Panc1 (cell line): ENCODE data around the gene SYNPR.

Experiments
- POLR2AphosphoS5 ChIP-seq: IDR thresholded peaks from 2 replicates; pipeline ENCODE4 v1.6.1; 2012; ENCODE audit warnings: mild to moderate bottlenecking, low read depth, low read length, moderate library complexity
- REST ChIP-seq, 2 experiments: IDR thresholded peaks; 2 replicates each; pipeline ENCODE4 v1.6.1; 2011 to 2012; ENCODE audit warnings: low read depth in 2 of 2, control low read depth in 1 of 2, low read length in 1 of 2, mild to moderate bottlenecking in 1 of 2, moderate library complexity in 1 of 2; ENCODE audit not compliant: insufficient read depth in 1 of 2
- SIN3A ChIP-seq: IDR thresholded peaks from 2 replicates; pipeline ENCODE4 v1.6.1; 2012; ENCODE audit warnings: low read depth, mild to moderate bottlenecking, low read length, moderate library complexity, borderline replicate concordance; ENCODE audit not compliant: insufficient read depth
- TF ChIP-seq, protein P1 (sequence below): fragments of 450-650 bp; IDR thresholded peaks from 2 replicates; pipeline ENCODE4 v1.5.1; 2017; ENCODE audit warnings: mild to moderate bottlenecking

GRCh38 chr3:63251499-63251898 is 26.6 kb upstream of the SYNPR start:
- TF ChIP-seq POLR2AphosphoS5 (no peak), REST (IDR thresholded peaks at IDR 0.05; ENCODE audit: insufficient read depth in 1 of 2, low read depth in 2 of 2, low read length in 1 of 2) (no peak), SIN3A (no peak)
- TF ChIP-seq, protein P1, sequence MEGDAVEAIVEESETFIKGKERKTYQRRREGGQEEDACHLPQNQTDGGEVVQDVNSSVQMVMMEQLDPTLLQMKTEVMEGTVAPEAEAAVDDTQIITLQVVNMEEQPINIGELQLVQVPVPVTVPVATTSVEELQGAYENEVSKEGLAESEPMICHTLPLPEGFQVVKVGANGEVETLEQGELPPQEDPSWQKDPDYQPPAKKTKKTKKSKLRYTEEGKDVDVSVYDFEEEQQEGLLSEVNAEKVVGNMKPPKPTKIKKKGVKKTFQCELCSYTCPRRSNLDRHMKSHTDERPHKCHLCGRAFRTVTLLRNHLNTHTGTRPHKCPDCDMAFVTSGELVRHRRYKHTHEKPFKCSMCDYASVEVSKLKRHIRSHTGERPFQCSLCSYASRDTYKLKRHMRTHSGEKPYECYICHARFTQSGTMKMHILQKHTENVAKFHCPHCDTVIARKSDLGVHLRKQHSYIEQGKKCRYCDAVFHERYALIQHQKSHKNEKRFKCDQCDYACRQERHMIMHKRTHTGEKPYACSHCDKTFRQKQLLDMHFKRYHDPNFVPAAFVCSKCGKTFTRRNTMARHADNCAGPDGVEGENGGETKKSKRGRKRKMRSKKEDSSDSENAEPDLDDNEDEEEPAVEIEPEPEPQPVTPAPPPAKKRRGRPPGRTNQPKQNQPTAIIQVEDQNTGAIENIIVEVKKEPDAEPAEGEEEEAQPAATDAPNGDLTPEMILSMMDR: no peak
